Stimulated activated CD4-positive, alpha-beta T cell treated with anti-CD3 and anti-CD28 coated beads, Interleukin-15, amount 100 ng/mL, for 24 hours (primary cell): ENCODE results near the gene NET1.
"Not testable (repeated sequence)": the region's sequence is repeated elsewhere in the genome, so short reads cannot be mapped to it uniquely, and the experiment has no call there.

Experiments
- DNase-seq: peaks from one replicate; pipeline ENCODE4 v3.0.0-alpha.2; 2020

NET1 gene, protein sequence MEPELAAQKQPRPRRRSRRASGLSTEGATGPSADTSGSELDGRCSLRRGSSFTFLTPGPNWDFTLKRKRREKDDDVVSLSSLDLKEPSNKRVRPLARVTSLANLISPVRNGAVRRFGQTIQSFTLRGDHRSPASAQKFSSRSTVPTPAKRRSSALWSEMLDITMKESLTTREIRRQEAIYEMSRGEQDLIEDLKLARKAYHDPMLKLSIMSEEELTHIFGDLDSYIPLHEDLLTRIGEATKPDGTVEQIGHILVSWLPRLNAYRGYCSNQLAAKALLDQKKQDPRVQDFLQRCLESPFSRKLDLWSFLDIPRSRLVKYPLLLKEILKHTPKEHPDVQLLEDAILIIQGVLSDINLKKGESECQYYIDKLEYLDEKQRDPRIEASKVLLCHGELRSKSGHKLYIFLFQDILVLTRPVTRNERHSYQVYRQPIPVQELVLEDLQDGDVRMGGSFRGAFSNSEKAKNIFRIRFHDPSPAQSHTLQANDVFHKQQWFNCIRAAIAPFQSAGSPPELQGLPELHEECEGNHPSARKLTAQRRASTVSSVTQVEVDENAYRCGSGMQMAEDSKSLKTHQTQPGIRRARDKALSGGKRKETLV

DNA sequence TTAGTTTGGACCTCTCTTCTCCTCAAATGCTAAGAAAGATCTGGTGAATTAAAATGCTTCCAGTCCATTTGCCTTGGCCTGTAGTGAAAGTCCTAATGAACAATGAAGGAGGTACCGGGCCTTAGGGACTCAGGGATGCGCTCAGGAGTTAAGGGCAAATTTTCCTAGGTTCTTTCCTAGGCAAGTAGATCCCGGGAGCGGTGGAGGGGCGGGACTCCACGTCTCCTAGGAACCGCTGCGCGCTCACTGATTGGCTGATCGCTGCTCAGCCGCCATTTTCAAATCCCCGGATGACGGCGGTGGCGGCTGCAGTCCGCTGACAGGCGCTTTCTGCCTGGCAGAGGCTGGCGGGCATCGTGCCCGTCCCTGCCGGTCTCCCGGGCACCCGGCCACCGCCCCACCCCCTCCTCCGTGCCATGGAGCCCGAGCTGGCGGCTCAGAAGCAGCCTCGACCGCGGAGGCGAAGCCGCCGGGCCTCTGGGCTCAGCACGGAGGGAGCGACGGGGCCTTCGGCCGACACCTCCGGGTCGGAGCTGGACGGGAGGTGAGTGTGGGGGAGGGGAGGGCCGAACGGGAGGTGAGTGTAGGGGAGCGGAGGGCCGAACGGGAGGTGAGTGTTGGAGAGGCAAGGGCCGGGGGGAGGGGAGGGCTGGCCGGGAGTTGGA lies at the start of gene NET1:
TSS of gene NET1 (plus strand) at position 281 of the 665 bp plus-strand sequence. CDS start at position 417, 136 bp downstream.
- peak; percentile 85 for DNase-seq

DNA sequence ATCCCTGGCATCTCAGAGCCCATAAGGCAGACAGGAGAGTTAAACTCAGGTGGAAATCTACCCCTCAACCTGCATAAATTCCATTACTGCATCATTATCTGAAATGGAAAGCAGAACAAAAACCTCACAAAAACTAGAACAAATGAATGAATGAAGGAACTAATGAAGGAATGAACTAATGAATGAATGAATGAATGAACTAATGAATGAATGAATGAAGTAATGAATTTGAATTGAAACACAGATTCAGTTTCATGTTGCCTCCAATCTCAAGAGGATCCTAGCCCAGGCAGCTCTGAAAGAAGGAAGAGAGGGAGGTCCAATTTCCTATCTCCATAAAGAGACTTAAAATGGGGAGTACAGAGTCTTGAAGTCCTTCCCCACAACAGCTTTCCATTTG lies 49.5 kb upstream of the NET1 start:
- no peak for DNase-seq

DNA sequence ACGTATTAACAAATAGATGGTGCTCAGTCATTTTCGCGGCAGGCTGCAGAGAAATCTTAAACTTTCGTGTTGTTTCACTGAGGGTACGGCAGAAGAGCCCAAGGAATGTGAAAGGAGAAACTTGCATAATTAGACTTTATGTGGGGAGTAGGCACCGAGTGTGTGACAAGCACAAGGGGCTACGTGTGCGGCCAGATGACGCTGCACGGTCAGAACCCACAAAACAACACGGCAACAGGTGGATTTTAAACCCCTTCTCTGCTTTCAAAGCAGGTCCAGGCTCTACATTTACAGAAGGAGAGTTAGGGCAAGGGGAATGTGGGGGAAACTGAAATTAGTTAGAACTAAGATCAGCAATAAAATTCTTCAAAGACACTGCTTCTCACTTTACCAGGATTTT lies 48.0 kb upstream of the NET1 start:
- DNase-seq = no peak

DNA sequence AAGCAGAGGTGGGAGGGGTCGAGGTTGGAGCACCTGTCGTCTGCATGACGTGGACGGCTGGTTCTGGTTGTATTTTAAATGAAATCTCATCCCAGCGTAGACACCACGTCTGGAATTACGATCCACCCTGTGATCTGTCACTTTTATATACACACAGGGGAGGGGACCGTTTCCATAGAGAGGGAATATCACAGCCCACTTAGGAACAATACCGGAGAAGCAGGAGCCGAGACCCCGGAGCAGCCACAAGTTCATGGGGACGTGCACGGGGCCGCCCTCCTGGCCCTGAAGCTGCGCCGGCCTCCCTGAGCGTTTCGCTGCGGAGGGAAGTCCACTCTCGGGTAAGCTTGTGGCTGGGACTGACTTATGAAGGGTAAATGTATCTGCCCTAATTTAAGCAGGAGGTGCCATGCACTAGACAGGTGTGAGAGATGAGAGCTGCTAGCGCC lies 47.4 kb upstream of the NET1 start, which contains the start of gene UCN3:
TSS of gene UCN3 (plus strand) at position 77 of the 449 bp plus-strand sequence. CDS start 8,755 bp downstream, outside the sequence.
- DNase-seq = no peak

DNA sequence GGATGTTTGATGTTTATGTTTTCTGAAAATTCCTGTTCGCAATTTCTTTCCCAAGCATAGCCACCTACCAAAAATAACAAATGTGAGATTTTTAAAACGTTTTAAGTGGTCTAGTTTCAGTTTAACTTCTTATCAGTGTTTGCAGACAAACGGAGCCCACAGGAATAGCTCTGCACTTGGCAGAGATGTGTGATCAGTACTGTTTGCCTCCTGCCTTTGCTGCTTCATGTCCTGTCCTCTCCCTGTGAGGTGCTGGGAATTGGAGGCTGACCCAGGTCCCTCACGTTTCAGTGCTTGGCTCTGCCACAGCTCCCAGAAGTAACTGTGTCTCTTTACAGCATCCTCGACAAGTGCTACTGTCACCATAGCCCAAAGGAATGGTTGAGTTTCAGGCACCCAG lies 46.4 kb upstream of the NET1 start:
- no peak for DNase-seq

DNA sequence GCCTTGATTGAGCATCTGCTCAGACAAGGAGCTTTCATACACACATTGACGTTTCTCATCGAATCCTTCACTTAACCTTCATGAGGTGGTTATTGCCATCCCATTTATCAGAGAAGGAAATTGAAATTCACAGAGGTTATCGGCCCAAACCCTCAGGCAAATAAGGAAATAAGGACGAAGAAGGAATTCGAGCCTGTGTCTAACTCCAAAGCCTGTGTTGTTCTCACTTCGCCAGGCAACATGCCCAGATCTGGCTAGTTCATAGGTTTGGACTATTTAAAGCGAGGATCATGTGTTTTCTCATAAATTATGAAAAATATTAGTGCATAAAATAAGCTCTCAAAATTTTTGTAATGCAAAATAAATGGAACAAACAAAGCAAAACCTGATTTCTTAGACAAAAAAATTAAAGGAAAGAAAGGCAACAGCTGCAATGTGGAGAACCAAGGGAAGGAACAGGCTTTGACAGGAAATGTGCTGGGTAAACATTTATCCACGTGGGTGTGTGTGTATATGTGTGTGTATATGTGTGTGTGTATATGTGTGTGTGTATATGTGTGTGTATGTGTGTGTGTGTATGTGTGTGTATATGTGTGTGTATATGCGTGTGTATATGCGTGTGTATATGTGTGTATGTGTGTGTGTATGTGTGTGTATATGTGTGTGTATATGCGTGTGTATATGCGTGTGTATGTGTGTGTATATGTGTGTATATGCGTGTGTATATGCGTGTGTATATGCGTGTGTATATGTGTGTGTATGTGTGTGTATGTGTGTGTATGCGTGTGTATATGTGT lies 42.8 kb upstream of the NET1 start:
- DNase-seq = no peak

DNA sequence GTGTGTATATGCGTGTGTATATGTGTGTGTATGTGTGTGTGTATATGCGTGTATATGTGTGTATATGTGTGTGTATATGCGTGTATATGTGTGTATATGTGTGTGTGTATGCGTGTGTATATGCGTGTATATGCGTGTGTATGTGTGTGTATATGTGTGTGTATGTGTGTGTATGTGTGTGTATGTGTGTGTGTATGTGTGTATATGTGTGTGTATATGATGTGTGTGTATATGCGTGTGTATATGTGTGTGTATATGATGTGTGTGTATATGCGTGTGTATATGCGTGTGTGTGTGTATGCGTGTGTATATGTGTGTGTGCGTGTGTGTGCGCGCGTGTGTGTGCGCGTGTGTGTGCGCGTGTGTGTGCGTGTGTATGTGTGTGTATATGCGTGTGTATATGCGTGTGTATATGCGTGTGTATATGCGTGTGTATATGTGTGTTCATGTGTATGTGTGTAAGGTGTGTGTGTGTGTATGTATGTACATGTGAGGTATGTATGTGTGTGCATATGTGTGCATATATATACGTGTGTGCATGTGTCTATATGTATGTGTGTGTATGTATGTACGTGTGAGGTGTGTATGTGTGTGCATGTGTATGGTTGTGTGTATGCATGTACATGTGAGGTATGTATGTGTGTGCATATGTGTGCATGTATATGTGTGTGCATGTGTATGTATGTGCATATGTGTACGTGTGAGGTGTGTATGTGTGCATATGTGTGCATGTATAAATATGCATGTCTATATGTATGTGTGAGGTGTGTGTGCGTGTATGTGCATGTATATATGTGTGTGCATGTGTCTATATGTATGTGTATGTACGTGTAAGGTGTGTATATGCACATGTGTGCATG lies 41.6 kb upstream of the NET1 start:
- DNase-seq = no peak

DNA sequence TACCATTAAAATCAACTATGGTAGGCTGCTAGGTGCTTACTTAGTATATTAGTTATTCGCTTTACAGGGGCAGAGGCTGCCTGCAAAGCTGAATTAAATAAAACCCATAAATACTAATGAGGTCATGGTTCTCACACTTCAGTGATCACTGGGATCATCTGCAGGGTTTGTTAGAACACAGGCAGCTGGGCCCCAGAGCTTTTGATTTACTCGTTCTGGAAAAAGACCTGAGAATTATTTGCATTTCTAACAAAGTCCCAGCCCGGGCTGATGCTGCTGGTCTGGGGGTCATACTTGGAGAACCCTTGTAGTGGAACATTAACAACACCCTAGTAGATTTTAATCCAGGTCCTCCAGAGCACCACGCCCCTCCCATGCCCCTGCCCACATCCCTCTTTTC lies 39.0 kb upstream of the NET1 start:
- DNase-seq = no peak

DNA sequence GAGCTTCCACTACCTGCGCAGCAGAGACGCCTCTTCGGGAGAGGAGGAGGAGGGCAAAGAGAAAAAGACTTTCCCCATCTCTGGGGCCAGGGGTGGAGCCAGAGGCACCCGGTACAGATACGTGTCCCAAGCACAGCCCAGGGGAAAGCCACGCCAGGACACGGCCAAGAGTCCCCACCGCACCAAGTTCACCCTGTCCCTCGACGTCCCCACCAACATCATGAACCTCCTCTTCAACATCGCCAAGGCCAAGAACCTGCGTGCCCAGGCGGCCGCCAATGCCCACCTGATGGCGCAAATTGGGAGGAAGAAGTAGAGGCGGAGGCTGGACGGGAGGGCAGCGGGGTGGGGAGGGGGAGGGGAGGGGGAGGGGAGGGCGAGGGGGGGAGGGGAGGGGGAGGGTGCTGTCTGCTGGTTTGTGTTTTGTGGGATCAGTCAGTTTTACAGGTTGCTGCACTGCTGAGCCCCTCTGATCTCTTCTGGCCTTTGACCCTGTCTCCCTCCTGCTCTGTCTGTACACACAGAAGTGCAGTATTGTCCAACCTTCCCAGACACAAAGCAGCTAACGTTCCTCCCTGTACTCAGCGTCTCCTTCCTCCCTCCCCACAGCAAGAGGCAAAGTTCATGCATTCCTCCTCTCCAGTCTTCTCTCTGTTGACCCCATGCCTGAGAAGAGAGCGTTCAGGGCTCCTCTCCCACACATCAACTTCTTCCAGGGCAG lies 38.3 kb upstream of the NET1 start:
- DNase-seq = no peak

DNA sequence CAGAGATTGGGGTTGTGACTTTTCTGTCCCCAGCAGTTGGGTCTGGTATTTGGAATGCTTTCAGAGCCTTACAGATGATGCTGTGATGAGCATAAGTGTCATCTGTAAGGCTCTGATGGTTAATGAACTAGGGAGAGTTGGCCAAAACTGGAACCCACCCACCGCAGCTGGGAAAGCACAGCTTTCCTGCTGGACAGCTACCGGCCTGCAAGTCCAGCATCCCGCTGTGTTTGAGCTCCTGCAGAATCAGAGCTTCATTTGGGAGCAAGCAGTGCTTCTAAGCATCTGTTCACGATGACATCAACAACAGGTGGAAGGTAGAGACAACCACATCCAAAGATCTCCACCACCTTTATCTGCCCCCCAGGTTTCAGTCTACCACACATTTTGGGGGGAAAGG lies 35.9 kb upstream of the NET1 start:
- DNase-seq = no peak

DNA sequence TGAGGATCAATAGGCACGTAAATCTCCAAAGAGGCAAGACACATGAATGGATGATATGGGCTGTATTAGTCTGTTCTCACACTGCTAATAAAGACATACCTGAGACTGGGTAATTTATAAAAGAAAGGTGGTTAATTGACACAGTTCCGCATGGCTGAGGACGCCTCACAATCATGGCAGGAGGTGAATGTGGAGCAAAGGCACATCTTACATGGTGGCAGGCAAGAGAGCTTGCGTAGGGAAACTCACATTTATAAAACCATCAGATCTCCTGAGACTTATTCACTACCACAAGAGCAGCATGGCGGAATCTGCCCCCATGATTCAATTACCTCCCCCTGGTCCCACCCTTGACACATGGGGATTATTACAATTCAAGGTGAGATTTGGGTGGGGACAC lies 33.2 kb upstream of the NET1 start:
- DNase-seq = not testable (repeated sequence)

DNA sequence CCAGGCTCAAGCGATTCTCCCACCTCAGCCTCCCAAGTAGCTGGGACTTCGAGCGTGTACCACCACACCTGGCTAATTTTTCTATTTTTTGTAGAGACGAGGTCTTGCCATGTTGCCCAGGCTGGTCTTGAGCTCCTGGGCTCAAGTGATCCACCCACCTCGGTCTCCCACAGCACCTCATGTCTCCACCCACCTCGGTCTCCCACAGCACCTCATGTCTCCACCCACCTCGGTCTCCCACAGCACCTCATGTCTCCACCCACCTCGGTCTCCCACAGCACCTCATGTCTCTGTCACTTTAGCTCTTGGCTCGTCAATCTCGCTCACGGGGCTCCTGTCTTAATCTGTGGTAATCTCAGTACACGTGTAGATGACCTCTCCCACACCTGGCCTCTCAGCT lies 32.0 kb upstream of the NET1 start:
- not testable (repeated sequence) for DNase-seq

DNA sequence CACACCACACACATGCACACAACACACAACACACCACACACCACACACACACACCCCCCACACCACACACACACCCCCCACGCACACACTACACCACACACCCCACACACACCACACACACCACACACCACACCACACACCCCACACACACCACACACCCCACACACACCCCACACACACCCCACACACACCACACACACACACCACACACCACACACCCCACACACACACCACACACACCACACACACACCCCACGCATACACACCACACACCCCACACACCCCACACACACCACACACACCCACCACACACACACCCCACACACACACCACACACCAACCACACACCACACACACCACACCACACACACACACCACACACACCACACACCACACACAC lies 31.2 kb upstream of the NET1 start:
- DNase-seq = no peak

DNA sequence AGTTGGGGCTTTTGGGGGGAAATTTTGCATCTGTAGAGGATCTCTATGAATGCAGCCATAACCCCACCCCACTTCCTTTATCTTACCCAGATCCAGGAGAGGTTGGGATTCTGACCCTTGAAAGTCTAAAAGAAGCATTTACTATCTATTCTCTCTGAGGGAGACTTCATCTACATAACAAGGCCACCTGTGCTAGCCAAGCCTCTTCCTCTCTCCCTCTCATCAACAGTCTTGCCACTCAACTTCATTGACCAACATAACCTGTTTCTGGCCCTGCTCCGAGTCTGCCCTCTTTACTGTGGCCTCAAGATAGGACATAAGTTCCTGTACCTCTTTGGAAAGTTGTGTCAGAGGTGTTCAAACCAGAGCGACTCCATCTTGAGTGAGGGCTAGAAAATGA lies 27.1 kb upstream of the NET1 start:
- DNase-seq = no peak

DNA sequence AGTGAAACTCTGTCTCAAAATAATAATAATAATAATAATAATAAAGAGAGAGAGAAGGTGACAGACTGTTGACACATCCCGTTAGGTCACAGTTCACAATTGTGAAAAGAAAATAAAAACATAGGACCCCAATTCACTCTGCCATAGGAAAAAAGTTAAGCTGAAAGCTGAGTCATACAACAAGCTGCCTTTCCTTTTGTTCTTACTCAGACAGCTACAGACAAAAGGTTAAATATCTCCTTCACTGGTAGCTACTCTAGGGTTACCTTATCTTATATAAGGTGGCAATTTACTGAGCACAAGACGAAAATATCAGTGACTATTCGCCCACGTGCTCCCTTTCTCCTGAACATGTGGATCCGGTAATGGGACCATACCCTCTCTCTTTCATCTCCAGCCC lies 25.2 kb upstream of the NET1 start:
- DNase-seq = no peak

DNA sequence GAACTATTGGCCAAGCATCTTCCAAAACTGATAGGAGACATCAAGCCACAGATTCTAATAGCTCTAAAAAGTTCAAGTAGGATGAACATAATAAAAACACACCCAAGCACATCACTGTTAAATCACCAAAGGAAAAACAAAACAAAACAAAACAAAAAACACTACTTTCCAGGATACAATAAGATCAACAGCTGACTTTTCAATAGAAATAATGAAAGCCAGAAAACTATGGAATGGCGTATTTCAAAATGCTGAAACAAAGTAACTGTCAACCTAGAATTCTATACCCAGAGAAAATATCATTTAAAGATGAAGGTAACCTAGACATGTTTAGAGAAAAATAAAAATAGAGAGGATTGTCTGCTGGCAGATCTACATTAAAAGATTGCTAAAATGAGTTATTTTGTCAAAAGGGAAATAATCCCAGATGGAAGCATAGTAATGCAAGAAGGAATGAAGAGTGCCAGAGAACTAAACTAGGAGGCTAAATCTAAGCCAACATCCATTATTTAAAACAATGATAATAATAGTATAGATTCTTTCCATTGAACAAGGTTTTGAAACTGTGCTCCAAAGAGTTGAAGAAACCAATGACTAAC lies 21.7 kb upstream of the NET1 start:
- DNase-seq = no peak

DNA sequence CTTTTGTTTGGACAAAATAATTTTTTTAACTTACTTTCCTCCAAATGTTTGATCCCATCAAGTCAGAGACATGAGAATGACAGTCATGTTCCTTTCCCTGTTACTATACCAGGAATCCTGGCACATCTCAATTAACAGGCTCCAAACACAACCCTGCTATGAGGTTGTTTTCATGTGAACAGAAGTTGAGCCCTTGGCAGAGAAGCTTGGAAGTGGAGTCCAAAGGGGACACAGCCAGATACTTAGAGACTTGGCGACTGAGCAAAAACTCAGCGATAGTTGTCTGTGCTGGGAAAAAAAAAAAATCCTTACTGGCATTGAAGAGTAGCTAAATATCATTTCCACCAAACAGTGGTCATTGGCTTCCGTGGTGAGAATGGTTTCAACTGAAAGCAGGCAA lies 20.6 kb upstream of the NET1 start:
- DNase-seq = no peak

DNA sequence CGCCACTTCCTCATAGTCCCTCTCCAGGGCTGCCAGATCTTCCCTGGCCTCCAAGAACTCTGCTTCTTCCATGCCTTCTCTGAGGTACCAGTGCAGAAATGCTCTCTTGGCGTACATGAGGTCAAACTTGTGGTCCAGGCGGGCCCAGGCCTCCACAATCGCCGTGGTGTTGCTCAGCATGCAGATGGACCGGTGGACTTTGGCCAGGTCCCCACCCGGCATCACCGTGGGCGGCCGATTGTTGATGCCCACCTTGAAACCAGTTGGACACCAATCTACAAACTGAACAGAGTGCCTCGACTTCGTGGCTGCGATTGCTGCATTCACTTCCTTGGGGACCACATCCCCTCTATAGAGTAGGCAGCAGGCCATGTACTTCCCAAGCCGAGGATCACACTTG lies 18.8 kb upstream of the NET1 start:
- DNase-seq = no peak

DNA sequence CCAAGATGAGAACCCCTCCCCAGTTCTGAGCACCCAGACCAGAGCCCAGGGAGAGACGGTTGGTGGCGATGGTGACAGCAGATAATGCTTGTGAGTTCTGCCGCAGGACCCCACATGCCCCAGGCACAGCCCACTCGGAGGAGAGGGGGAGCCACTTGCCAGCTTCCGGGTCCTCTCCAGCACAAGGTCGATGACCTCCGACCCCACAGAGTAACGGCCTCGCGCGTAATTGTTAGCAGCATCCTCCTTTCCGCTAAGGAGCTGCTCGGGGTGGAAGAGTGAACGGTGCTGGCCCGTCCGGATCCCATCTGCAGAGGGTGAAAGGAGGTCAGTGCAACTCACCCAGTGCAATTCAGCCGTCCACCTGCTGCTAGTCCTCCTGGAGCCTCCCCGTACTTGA lies 17.2 kb upstream of the NET1 start:
- DNase-seq = no peak

DNA sequence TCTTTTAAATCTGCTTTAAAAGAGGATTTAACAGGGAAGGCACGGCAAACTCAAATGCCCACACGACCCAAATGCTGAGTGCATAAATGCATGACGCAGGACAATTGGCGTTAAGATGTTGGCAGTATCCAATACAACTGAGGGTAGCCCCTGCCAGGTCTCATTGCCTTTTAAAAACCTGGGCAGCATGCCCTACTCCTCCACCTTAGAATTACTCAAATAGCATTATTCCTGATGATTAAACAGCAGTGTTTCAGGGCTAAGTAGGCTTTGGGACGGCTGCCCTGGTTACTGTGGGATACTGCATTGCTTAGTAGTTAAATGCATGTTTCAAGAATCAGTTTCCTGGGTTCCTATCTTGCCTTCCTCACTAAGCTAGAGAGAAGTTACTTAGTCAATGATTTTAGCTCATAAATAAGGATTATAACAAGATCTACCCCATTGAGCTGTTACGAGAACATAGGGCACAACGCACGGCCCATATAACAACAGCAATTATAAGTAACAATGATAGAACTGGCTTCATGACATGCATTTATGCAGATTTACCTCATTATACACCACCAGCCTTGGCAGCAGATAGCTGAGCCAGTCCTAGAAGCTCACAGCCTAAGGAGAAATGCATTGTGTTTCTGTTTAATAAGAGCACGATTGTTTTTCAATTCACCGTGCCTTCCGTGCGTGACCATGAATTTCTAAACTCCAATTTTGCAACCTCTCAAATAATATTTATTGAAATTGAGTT lies 15.6 kb upstream of the NET1 start:
- no peak for DNase-seq
